Pancreas (tissue), 10 donors: Measurements from ENCODE around the gene SCTR. TPM values are rescaled to one million over a fixed set of nuclear protein-coding genes. Genes with fewer than 3 reads are reported as not detected.

ENCODE experiments used
- ATAC-seq, 4 donors: fragments of 200-7000 bp; cut with Tn5 transposase; one replicate each; pipeline versions ENCODE4 v1.8.0 to v1.9.1; 2020; ENCODE audit warnings: mild to moderate bottlenecking in 4 of 4, moderate library complexity in 4 of 4
- DNase-seq, 6 donors: peaks; one replicate each; pipeline ENCODE4 v3.0.0-alpha.2; 2020
- FAIRE-seq: peaks from 2 replicates; lab custom pipeline; 2012; peaks lifted over from hg19 to GRCh38; lab: Jason Lieb, UNC
- H3K27ac ChIP-seq, 4 donors: fragments of 200-600 bp; sonication (generic); 1 replicate in 3 of 4; 2 replicates in 1 of 4; pipeline versions ENCODE4 v1.5.0 to v1.8.0; 2020
- H3K27me3 ChIP-seq, 4 donors: fragments of 200-600 bp; one replicate each; pipeline ENCODE4 v1.8.0; 2021
- H3K36me3 ChIP-seq, 3 donors: fragments of 200-600 bp; sonication (generic) in 1 of 3; one replicate each; pipeline versions ENCODE4 v1.5.0 to v1.8.0; 2020 to 2021
- H3K4me1 ChIP-seq, 3 donors: fragments of 200-600 bp; one replicate each; pipeline ENCODE4 v1.8.0; 2021
- H3K4me3 ChIP-seq, 4 donors: fragments of 200-600 bp; sonication (generic) in 2 of 4; one replicate each; pipeline versions ENCODE4 v1.5.0 to v1.8.0; 2020 to 2021
- H3K9me3 ChIP-seq, 4 donors: fragments of 200-600 bp; one replicate each; pipeline ENCODE4 v1.8.0; 2021
- WGBS, 2 donors: extraction: QIAGEN DNeasy Blood & Tissue Kit; methylation state at CpG; one replicate each; pipeline ENCODE4 v1.1.7; 2013; 5-methylcytosine and 5-hydroxymethylcytosine counted together
- intact Hi-C, 3 donors: fragments of 100-400 bp; cut with DNase I; formaldehyde crosslinking; loops; one replicate each; pipeline versions ENCODE4 v1.11.1 to v1.14.2; 2022
- polyA plus RNA-seq, 2 donors: library from polyadenylated mRNA; stranded (reverse); fragments of 200-250 nt; gene quantifications; one replicate each; pipeline ENCODE4 v1.2.3, GENCODE V29; 2013
- total RNA-seq, 6 donors: library from RNA; stranded (reverse); fragmentation: NEBNext Ultra II Directional in 4 of 6; extraction: Animal tissue kit (Norgen Biotek cat#: 25700) in 4 of 6; gene quantifications; one replicate each; pipeline versions ENCODE4 v1.2.1 to v1.2.4, GENCODE V29; 2021 to 2023
- TF ChIP-seq, protein P1 (sequence below), 4 donors: fragments of 200-600 bp; sonication (generic) in 3 of 4; IDR thresholded peaks; one replicate each; pipeline versions ENCODE4 v1.5.0 to v1.8.0; 2021; ENCODE audit warnings: antibody characterized with exemption in 4 of 4
- donor health status: healthy with polysubstance abuse.
- donor health status: DM: no; HTN: no; CAD: no; lungs with moderate emphysema.
- donor health status: DM: no; HTN: no; CAD: no.
- donor health status: control.
- donor health status: control.
- donor health status: Bipolar disorder and iron deficiency.
- donor health status: DM: yes; HTN: yes; CAD: no.
- donor health status: DM: no; HTN: no; CAD: no.
- donor health status: DM: no; HTN: no; CAD: no.
- donor health status: DM: yes; HTN: yes; CAD: no.

Gene SCTR
- total and polyA plus RNA-seq, 8 donors, result 31.9 to 1,263 (median 84.7) TPM

DNA sequence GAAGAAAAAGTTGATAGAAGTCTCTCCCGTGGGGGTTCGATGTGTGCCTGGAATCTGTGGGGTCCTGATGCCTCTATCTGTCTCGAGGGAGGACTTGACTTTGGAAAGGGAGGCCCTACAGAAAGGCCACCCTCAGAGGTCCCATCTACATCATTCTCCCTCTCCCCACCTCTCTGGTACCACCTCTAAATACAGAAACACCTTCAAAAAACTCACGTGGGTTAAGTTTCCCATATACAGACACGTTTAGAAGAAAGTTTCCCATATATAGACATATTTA is 97.9 kb downstream of the SCTR start:
- peaks cover 8 to 12% (median 10%) of the 10 kb centered on the region in 3 donors for H3K4me1 ChIP-seq
- ATAC-seq (no peak), DNase-seq (no peak), FAIRE-seq (no peak)
- H3K27me3 ChIP-seq, result no peaks in the 10 kb centered on the region
- 51 to 58% methylated on average over 5 of the region's 5 CpGs for WGBS, 2 donors
- no peaks in the 10 kb centered on the region for H3K9me3 ChIP-seq
- H3K4me3 ChIP-seq, result no peak overlapping the region
- H3K36me3 ChIP-seq, result no peaks in the 10 kb centered on the region
- TF ChIP-seq, protein P1, sequence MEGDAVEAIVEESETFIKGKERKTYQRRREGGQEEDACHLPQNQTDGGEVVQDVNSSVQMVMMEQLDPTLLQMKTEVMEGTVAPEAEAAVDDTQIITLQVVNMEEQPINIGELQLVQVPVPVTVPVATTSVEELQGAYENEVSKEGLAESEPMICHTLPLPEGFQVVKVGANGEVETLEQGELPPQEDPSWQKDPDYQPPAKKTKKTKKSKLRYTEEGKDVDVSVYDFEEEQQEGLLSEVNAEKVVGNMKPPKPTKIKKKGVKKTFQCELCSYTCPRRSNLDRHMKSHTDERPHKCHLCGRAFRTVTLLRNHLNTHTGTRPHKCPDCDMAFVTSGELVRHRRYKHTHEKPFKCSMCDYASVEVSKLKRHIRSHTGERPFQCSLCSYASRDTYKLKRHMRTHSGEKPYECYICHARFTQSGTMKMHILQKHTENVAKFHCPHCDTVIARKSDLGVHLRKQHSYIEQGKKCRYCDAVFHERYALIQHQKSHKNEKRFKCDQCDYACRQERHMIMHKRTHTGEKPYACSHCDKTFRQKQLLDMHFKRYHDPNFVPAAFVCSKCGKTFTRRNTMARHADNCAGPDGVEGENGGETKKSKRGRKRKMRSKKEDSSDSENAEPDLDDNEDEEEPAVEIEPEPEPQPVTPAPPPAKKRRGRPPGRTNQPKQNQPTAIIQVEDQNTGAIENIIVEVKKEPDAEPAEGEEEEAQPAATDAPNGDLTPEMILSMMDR (IDR thresholded peaks at IDR 0.05), result no peak
- peak overlapping the region in 1 of 4 donors; percentile 63 for H3K27ac ChIP-seq
- intact Hi-C loops, result no loop called here

DNA sequence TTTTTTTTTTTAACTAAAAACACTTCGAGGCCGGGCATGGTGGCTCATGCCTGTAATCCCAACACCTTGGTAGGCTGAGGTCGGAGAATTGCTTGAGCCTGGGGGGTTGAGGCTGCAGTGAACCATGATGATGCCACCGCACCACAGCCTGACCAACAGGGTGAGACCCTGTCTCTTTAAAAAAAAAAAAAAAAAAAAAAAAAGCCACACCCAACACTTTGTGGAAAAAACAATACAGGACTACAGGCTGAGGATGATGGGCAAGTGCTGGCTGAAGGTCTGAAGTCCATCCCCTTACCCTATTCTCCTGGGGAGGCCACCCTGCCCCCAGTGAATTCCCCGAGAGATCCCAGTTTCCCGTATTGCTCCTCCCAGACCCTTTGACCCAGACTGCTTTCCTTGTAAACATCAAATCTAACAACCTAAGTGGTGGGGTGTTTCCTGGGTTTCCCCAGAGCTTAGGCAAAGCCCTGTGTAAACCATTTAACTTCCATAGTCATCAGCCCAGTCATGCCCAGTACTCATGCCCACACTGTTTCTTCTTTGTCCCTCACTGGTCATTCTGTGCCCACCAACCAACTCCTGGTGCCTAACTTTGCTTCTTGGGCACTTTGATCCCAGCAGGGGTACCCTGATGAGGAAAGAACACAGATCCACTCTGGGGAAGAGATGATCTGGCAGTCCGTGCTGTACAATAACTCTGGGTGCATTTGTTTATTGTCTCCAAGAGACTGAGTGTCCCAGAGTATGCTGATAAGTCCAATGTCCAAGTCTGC is 98.5 kb downstream of the SCTR start:
- DNase-seq (no peak), ATAC-seq (peak in 3 of 4 donors; percentile 18 to 32 (median 21)), FAIRE-seq (no peak)
- H3K9me3 ChIP-seq, result no peaks in the 10 kb centered on the region
- intact Hi-C loops, result no loop called here
- peak overlapping the region in 1 of 4 donors; percentile 63 for H3K27ac ChIP-seq
- no peak overlapping the region for H3K4me3 ChIP-seq
- H3K27me3 ChIP-seq, result no peaks in the 10 kb centered on the region
- TF ChIP-seq, protein P1 (IDR thresholded peaks at IDR 0.05), result no peak
- H3K36me3 ChIP-seq, result no peaks in the 10 kb centered on the region
- peaks cover 11 to 13% (median 11%) of the 10 kb centered on the region in 3 donors for H3K4me1 ChIP-seq
- 84 to 86% methylated on average over 7 of the region's 7 CpGs for WGBS, 2 donors

GRCh38 chr2:119425119-119425405 is 99.2 kb downstream of the SCTR start:
- DNase-seq (no peak), FAIRE-seq (no peak), ATAC-seq (no peak)
- H3K4me1 ChIP-seq, result peaks cover 12 to 18% (median 18%) of the 10 kb centered on the region in 3 donors
- H3K27me3 ChIP-seq, result no peaks in the 10 kb centered on the region
- H3K9me3 ChIP-seq, result no peaks in the 10 kb centered on the region
- intact Hi-C loops, result no loop called here
- WGBS, 2 donors, result 92 to 93% methylated on average over 1 of the region's 1 CpG
- TF ChIP-seq, protein P1 (IDR thresholded peaks at IDR 0.05), result no peak
- no peak overlapping the region for H3K4me3 ChIP-seq
- H3K27ac ChIP-seq, result no peak overlapping the region
- no peaks in the 10 kb centered on the region for H3K36me3 ChIP-seq

- Histone ChIP-seq H3K9me3 (no peaks in the 10 kb centered on the region), H3K4me1 (peaks cover 12 to 24% (median 18%) of the 10 kb centered on the region in 3 donors), H3K36me3 (no peaks in the 10 kb centered on the region), H3K4me3 (no peak overlapping the region), H3K27ac (no peak overlapping the region), H3K27me3 (no peaks in the 10 kb centered on the region)
- intact Hi-C loops, result no loop called here
- ATAC-seq (no peak), DNase-seq (no peak), FAIRE-seq (no peak)
- TF ChIP-seq, protein P1 (IDR thresholded peaks at IDR 0.05), result no peak
- WGBS, 2 donors, result 91 to 95% methylated on average over 10 of the region's 10 CpGs
Observed at GRCh38 chr2:119424284-119425118, 99.8 kb downstream of the SCTR start.

GRCh38 chr2:119423811-119424210 is 100.5 kb downstream of the SCTR start:
- WGBS, 2 donors, result 91 to 96% methylated on average over 2 of the region's 2 CpGs

More at GRCh38 chr2:119423811-119424210, 100.5 kb downstream of the SCTR start:
- Histone ChIP-seq H3K27ac (no peak overlapping the region), H3K36me3 (no peaks in the 10 kb centered on the region), H3K9me3 (no peaks in the 10 kb centered on the region), H3K27me3 (no peaks in the 10 kb centered on the region), H3K4me1 (peaks cover 12 to 26% (median 18%) of the 10 kb centered on the region in 3 donors), H3K4me3 (no peak overlapping the region)
- DNase-seq, result no peak
- ATAC-seq, result no peak
- intact Hi-C loops, result no loop called here
- FAIRE-seq, result no peak
- TF ChIP-seq, protein P1 (IDR thresholded peaks at IDR 0.05), result no peak
